Neuron (in vitro differentiated cells): ENCODE data around the gene SPP1.

Source experiments
- H2AFZ ChIP-seq: one replicate; pipeline ENCODE4 v1.6.1; 2013; ENCODE audit warnings: low read depth, mild to moderate bottlenecking, inconsistent platforms, low read length, moderate library complexity
- H3K27me3 ChIP-seq: one replicate; pipeline ENCODE4 v1.6.1; 2013; ENCODE audit warnings: low read length; ENCODE audit not compliant: insufficient read depth
- H3K36me3 ChIP-seq: one replicate; pipeline ENCODE4 v1.6.1; 2013; ENCODE audit warnings: low read length; ENCODE audit not compliant: insufficient read depth
- H3K4me1 ChIP-seq: one replicate; pipeline ENCODE4 v1.6.1; 2013; ENCODE audit warnings: low read length; ENCODE audit not compliant: insufficient read depth
- H3K4me3 ChIP-seq: 2 replicates; pipeline ENCODE4 v1.5.1; 2013; ENCODE audit warnings: mild to moderate bottlenecking, low read length, moderate library complexity
- H3K9me3 ChIP-seq: one replicate; pipeline ENCODE4 v1.6.1; 2013; ENCODE audit warnings: low read length

The SPP1 gene

DNA sequence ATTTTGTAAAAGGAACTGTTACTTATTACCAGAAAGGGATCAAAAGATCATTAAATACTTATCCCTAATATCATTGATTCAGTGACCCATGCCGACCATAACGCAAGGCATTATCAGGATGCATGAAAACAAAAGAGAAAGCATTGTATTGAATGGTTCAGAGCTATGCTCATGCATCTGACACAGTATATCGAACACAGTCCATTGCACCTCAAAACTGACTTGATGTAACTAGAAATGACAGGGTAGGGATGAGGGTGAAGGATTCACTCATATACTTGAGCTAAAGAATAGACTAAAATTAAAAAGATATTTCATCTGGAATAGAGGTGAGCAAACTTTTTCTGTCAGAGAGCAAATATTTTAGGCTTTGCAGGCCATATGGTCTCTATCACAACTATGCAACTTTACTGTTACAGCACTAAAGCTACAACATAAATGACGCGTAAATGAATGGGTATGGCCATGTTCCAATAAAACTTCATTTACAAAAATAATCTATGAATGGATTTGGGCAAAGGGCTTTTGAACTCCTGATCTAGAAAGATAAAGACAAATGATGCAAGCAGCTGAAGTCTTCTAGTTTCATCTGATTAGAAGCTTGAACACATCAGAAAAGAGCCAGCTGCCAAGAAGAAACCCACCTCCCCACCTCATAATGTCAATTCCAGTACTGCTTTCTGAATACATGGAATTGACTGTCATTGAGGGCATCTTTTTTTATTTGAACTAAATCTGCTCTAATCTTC lies 12.9 kb upstream of the SPP1 start:
- Histone ChIP-seq H3K27me3 (no peaks in the 10 kb centered on the region), H3K4me3 (no peak overlapping the region), H3K4me1 (no peaks in the 10 kb centered on the region), H2AFZ (no peak overlapping the region), H3K36me3 (no peaks in the 10 kb centered on the region), H3K9me3 (peaks cover 2% of the 10 kb centered on the region)

DNA sequence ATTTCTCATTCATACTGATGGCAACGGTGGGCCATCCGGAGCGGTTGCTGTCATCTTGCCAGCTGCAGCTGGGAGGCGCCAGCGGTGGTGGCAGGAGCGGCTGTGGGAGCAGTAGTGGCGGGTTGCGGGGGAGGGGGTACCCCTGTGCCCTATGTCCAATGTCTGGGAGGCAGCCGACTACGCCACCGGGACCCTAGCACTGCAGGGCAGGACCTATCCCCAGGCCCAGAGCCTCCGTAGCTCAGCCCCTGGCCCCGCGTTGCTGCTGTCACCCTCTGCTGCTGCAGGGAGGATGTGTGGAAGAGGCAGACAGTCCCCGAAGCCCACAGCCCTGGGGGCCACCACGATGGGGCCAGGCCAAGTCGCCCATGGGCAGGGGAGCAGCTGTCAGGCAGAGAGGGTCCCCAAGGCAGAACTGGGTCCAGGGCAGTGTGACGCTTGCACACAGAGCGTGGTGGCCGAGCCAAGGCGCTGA lies 10.0 kb upstream of the SPP1 start:
- H3K4me3 ChIP-seq, result no peak overlapping the region
- no peaks in the 10 kb centered on the region for H3K4me1 ChIP-seq
- no peaks in the 10 kb centered on the region for H3K36me3 ChIP-seq
- no peaks in the 10 kb centered on the region for H3K9me3 ChIP-seq
- H2AFZ ChIP-seq, result no peak overlapping the region
- H3K27me3 ChIP-seq, result no peaks in the 10 kb centered on the region

DNA sequence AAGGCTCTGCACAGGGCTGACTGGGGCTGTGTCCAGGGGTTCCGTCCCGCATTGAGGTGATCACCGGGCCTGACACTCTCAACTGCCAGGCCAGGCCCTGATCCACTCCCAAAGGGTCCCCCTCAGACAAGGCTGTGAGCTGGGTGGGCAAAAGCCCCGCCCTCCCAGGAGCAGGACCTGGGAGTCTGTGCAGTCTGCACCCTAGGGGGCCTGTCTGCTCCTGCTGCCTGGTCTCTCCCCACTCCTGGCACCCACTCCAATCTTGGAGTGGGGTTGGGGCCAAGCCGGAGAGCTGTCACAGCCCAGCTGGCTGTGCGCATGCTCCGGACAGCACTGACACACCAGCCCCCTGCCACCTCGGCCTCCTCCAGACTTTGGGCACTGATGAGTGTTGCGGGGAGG lies 9.4 kb upstream of the SPP1 start:
- H3K27me3 ChIP-seq, result no peaks in the 10 kb centered on the region
- no peak overlapping the region for H2AFZ ChIP-seq
- H3K4me3 ChIP-seq, result no peak overlapping the region
- H3K36me3 ChIP-seq, result no peaks in the 10 kb centered on the region
- no peaks in the 10 kb centered on the region for H3K9me3 ChIP-seq
- H3K4me1 ChIP-seq, result no peaks in the 10 kb centered on the region

DNA sequence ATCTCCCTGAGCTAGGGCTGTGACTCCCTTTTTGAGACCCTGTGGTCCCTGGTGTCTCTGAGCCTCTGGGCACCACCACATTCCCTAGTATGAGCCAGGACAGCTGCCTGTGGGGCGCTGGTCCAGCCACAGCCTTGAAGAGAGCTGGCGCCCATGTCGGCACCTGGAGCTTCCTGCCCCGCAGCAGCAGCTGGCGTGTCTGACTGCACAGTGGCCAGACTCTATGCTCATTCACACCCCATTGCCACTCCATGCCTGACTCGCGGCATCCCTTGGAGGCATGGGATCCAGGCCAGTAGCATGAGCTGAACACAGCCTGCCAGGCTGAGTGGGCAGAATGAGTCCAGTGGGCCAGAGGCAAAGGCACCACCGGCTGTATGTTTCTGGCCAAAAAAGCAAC lies 8.3 kb upstream of the SPP1 start:
- no peak overlapping the region for H2AFZ ChIP-seq
- no peaks in the 10 kb centered on the region for H3K27me3 ChIP-seq
- no peaks in the 10 kb centered on the region for H3K36me3 ChIP-seq
- no peak overlapping the region for H3K4me3 ChIP-seq
- no peaks in the 10 kb centered on the region for H3K9me3 ChIP-seq
- no peaks in the 10 kb centered on the region for H3K4me1 ChIP-seq

DNA sequence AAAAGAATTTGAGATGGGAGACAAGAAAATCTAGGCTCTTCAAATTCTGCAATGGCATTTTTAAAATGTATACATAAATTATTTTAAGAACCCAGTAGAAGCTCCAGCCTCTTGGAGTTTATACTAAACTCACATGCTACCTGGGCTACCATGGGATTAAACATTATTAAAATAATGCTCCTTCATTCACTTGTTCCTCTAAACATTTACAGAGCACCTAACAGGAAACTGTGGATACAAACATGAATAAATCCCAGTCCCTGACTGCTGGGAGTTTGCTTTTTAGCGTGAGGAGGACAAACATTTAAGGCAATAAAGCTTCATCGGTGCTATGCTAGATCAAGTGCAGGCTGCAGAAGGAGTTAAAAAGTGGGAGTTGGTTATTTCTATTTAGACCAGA lies 5.4 kb upstream of the SPP1 start:
- Histone ChIP-seq H3K4me1 (peaks cover 7% of the 10 kb centered on the region), H3K36me3 (no peaks in the 10 kb centered on the region), H2AFZ (no peak overlapping the region), H3K9me3 (no peaks in the 10 kb centered on the region), H3K27me3 (no peaks in the 10 kb centered on the region), H3K4me3 (no peak overlapping the region)

DNA sequence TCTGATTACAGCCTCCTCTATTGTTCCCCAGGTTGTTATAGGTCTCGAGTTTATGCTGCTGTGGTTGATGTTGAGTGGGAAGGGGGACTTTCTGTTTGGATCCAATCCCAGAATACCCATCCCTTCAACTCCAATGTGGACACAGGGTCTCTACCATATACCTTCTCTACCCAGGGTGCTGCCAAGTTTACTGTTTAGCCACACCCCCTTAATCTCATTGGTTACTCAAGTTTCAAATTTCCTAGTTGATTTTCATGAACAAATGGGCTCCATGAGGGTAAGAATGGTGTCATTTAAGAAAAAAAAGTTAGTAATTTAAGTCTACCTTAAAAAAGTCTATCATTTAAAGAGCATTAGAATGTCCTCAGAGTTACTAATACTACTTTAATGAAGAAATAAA lies 3.6 kb upstream of the SPP1 start:
- Histone ChIP-seq H3K4me1 (peaks cover 11% of the 10 kb centered on the region), H3K4me3 (no peak overlapping the region), H3K9me3 (no peaks in the 10 kb centered on the region), H3K36me3 (no peaks in the 10 kb centered on the region), H3K27me3 (no peaks in the 10 kb centered on the region), H2AFZ (no peak overlapping the region)

DNA sequence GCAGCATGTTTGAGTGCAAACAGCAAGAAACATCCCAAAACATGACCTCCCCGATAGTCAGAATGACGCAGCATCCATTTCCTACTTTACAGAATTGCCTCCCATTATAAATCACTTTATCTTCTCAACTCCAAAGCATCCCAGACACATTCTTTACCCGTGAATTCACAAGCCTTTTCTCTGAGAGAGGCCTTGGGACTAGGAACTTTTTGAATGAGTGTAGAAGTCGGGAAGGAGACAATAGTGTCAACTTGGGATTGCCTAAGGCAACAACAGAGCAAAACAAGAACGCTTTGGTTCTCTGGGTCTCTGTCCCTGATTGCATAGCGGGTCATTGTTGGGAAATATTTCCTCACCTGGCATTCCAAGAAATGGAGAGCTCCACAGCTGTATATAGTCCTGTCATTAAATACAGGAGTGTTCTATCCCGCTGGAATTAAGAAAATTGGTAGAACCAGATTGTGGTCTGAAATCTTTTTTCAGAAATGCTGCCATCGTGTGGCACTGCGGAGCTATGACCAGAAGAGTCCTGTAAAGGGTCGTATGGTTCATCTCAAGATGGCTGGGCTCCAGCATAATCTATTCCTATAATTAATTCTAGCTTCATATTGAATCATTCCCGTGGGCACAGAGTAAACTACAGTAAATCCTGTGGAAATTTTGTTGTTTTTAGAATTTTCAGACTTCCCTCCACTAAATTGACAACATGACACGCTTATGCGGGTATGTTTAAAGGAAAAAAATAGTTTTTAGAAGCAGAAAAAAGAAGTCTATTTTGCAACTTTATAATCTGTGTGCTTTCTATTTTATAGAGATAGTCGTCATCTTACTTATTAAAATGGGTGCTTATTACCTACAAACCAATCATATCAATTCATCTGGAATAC lies 2.0 kb upstream of the SPP1 start:
- Histone ChIP-seq H2AFZ (peak overlapping the region; percentile 56), H3K9me3 (no peaks in the 10 kb centered on the region), H3K4me1 (peaks cover 16% of the 10 kb centered on the region), H3K36me3 (no peaks in the 10 kb centered on the region), H3K4me3 (peak overlapping the region; percentile 40), H3K27me3 (no peaks in the 10 kb centered on the region)

DNA sequence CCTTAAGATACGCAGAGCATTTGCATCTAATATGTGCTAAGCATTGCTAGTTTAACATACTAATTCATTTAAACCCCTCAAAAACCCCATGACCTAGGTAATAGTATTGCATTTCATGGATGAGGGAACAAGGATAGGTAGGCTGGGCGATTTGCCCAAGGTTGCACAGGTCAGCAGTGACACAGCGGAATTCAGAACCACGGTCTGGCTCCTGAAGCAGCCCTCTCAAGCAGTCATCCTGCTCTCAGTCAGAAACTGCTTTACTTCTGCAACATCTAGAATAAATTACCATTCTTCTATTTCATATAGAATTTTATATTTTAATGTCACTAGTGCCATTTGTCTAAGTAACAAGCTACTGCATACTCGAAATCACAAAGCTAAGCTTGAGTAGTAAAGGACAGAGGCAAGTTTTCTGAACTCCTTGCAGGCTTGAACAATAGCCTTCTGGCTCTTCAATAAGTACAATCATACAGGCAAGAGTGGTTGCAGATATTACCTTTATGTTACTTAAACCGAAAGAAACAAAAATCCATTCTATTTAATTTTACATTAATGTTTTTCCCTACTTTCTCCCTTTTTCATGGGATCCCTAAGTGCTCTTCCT lies 555 bp upstream of the SPP1 start:
- Histone ChIP-seq H3K4me1 (peaks cover 16% of the 10 kb centered on the region), H3K36me3 (no peaks in the 10 kb centered on the region), H2AFZ (no peak overlapping the region), H3K27me3 (no peaks in the 10 kb centered on the region), H3K4me3 (peak overlapping the region; percentile 15), H3K9me3 (no peaks in the 10 kb centered on the region)

DNA sequence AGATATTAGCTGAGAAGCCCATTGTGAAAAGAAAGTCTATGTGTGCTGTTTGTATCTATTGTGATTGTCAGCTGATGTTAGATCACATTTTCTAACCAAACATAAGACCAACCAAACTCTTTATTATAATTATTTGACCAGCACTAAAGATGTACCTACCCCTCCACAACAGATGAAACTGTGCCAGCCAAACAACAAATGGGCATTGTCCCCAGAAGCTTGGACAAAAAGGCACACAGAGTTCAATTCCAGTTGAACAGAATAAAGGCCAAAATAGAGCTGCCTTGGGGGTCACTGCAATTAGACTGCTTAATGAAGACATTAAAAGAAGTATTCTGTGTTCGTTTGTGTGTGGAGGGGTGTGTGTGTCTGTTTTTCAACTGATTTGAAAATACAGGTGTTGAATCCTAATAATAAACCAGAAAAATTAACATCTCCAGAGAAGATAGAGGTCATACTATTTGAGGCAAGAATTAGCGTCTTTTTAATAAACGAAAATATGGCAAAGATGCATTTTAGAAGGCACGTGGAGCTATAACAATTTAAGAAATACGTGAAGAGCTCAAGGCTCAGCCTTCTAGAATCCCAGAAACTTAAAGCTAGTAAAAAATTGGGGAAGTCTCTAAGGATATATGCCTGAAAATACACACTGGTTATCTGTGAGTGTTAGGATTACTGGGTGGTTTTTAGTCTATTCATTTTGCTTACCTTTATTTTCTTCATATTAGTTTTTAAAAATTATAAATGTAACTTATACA lies 2.2 kb downstream of the SPP1 start:
- Histone ChIP-seq H2AFZ (no peak overlapping the region), H3K36me3 (no peaks in the 10 kb centered on the region), H3K4me1 (peaks cover 16% of the 10 kb centered on the region), H3K9me3 (no peaks in the 10 kb centered on the region), H3K27me3 (no peaks in the 10 kb centered on the region), H3K4me3 (no peak overlapping the region)

DNA sequence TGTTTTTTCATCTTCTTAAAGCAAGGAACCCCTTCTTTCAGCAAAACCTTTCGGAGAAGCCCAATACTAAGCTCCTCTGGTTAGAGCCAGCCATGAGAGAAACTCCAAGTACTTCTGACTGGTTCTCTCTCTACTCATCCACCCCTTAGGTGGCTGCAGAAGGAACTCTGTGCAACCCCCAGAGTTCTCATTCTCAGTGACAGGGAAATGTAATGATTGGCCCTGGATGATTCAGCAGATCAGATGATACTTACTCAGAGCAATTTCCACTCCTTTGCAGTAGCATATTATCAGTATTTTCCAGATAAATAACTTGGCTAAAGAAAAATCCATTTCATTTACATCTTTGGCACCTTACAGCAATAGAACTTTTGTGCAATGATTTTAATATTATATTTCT lies 3.2 kb downstream of the SPP1 start:
- no peaks in the 10 kb centered on the region for H3K27me3 ChIP-seq
- no peak overlapping the region for H3K4me3 ChIP-seq

DNA sequence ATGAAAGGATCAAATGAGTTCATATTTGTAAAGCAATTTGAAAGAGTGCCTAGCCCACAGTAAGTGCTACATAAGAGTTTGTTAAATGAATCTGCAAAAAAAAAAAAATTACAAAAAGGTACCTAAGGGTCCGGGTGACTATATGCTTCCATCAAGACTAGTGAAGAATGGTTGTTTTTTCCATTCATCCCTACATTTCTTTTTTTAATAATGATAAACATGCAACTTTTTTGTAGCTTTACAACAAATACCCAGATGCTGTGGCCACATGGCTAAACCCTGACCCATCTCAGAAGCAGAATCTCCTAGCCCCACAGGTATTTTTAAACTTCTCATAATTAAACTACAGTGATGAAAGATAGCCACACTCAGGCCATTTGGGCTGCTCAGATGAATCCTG lies 4.3 kb downstream of the SPP1 start:
- Histone ChIP-seq H2AFZ (no peak overlapping the region), H3K9me3 (no peaks in the 10 kb centered on the region), H3K36me3 (no peaks in the 10 kb centered on the region), H3K4me3 (no peak overlapping the region), H3K27me3 (no peaks in the 10 kb centered on the region), H3K4me1 (peaks cover 12% of the 10 kb centered on the region)

More for the DNA sequence above, 3.2 kb downstream of the SPP1 start:
- Histone ChIP-seq H3K9me3 (no peaks in the 10 kb centered on the region), H2AFZ (no peak overlapping the region), H3K4me1 (peaks cover 16% of the 10 kb centered on the region), H3K36me3 (no peaks in the 10 kb centered on the region)

DNA sequence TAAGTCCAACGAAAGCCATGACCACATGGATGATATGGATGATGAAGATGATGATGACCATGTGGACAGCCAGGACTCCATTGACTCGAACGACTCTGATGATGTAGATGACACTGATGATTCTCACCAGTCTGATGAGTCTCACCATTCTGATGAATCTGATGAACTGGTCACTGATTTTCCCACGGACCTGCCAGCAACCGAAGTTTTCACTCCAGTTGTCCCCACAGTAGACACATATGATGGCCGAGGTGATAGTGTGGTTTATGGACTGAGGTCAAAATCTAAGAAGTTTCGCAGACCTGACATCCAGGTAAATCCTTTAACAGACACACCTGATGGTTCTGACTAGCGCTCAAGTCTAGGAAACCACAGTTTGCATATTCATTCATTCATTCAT lies 6.0 kb downstream of the SPP1 start:
- Histone ChIP-seq H3K4me3 (no peak overlapping the region), H3K27me3 (no peaks in the 10 kb centered on the region), H3K36me3 (no peaks in the 10 kb centered on the region), H3K9me3 (no peaks in the 10 kb centered on the region), H2AFZ (no peak overlapping the region), H3K4me1 (peaks cover 5% of the 10 kb centered on the region)
